SK-N-SH (cell line): ENCODE data around the gene PLA2G2C. TPM values are rescaled to one million over a fixed set of nuclear protein-coding genes. Genes with fewer than 3 reads are reported as not detected.

Experiments used
- CTCF ChIA-PET: fragments of 300-600, 350-600 bp; formaldehyde crosslinking; extraction: SDS; loops from one replicate; lab custom pipeline; 2021; lab: Yijun Ruan, JAX
- POLR2A ChIA-PET: fragments of 350-600 bp; sonication (Branson Sonifier 250); formaldehyde crosslinking; extraction: SDS; loops from one replicate; lab custom pipeline; 2020; ENCODE audit warnings: antibody characterized with exemption, inconsistent platforms; lab: Yijun Ruan, JAX
- DNase-seq: peaks from one replicate; pipeline ENCODE4 v3.0.0; 2012
- H2AFZ ChIP-seq: fragments of 200-600 bp; sonication (generic); 2 replicates; pipeline ENCODE4 v1.8.1; 2016; ENCODE audit warnings: antibody characterized with exemption, mild to moderate bottlenecking, low read depth
- H3F3A ChIP-seq: fragments of 200-600 bp; sonication (generic); replicated peaks from 2 replicates; pipeline ENCODE3; 2016; ENCODE audit warnings: antibody characterized with exemption, mild to moderate bottlenecking; ENCODE audit not compliant: insufficient read depth
- H3K27ac ChIP-seq, 2 experiments: fragments of 200-500 bp in 1 of 2; fragments of 200-600 bp in 1 of 2; sonication (Bioruptor generic) in 1 of 2; sonication (generic), shearing (Covaris generic) in 1 of 2; 2 replicates each; pipeline versions ENCODE4 v1.5.1 to v1.6.1; 2014 to 2016; ENCODE audit warnings: low read depth in 2 of 2, inconsistent platforms in 1 of 2, low read length in 1 of 2, mild to moderate bottlenecking in 1 of 2, mixed read lengths in 1 of 2
- H3K27me3 ChIP-seq: fragments of 200-600 bp; sonication (generic), shearing (Covaris generic); 2 replicates; pipeline ENCODE4 v1.6.1; 2016; ENCODE audit warnings: mixed run types; ENCODE audit not compliant: insufficient read depth
- H3K36me3 ChIP-seq, 2 experiments: fragments of 200-500 bp in 1 of 2; fragments of 200-600 bp in 1 of 2; sonication (Bioruptor generic) in 1 of 2; sonication (generic) in 1 of 2; replicated peaks in 1 of 2; 2 replicates each; pipeline versions ENCODE3 to v1.5.1; 2014 to 2016; ENCODE audit warnings: low read length in 1 of 2, mild to moderate bottlenecking in 1 of 2; ENCODE audit not compliant: insufficient read depth in 2 of 2, control insufficient read depth in 1 of 2
- H3K4me1 ChIP-seq, 2 experiments: fragments of 200-500 bp in 1 of 2; fragments of 200-600 bp in 1 of 2; sonication (Bioruptor generic) in 1 of 2; sonication (generic), shearing (Covaris generic) in 1 of 2; 2 replicates each; pipeline versions ENCODE4 v1.5.1 to v1.6.1; 2014 to 2016; ENCODE audit warnings: low read depth in 1 of 2, low read length in 1 of 2, mixed run types in 1 of 2; ENCODE audit not compliant: insufficient read depth in 2 of 2, control insufficient read depth in 1 of 2
- H3K4me2 ChIP-seq: fragments of 200-600 bp; sonication (generic), shearing (Covaris generic); 2 replicates; pipeline ENCODE4 v1.6.1; 2017; ENCODE audit warnings: mixed run types
- H3K4me3 ChIP-seq, 2 experiments: fragments of 200-500 bp in 1 of 2; fragments of 200-600 bp in 1 of 2; sonication (Bioruptor generic) in 1 of 2; sonication (generic), shearing (Covaris generic) in 1 of 2; 2 replicates each; pipeline versions ENCODE4 v1.5.1 to v1.8.1; 2014 to 2016; ENCODE audit warnings: low read depth in 2 of 2, inconsistent platforms in 1 of 2, low read length in 1 of 2, mild to moderate bottlenecking in 1 of 2, mixed read lengths in 1 of 2, moderate library complexity in 1 of 2
- H3K79me2 ChIP-seq: fragments of 200-600 bp; sonication (generic); 2 replicates; pipeline ENCODE4 v1.8.1; 2017; ENCODE audit warnings: mild to moderate bottlenecking; ENCODE audit not compliant: insufficient read depth
- H3K9ac ChIP-seq: fragments of 200-600 bp; sonication (generic); 2 replicates; pipeline ENCODE4 v1.6.1; 2017; ENCODE audit warnings: mixed run types
- H3K9me2 ChIP-seq: fragments of 200-600 bp; sonication (generic); 2 replicates; pipeline ENCODE4 v1.6.1; 2017; ENCODE audit warnings: mixed run types
- H3K9me3 ChIP-seq: fragments of 200-600 bp; sonication (generic); 2 replicates; pipeline ENCODE4 v1.6.1; 2017; ENCODE audit warnings: mixed run types, mild to moderate bottlenecking, moderate library complexity
- H4K20me1 ChIP-seq: fragments of 200-600 bp; sonication (generic); 2 replicates; pipeline ENCODE4 v1.6.1; 2017; ENCODE audit warnings: mild to moderate bottlenecking, mixed run types; ENCODE audit not compliant: insufficient read depth
- GABPA ChIP-seq: IDR thresholded peaks from 2 replicates; pipeline ENCODE4 v1.4.0; 2012; ENCODE audit warnings: low read depth, mild to moderate bottlenecking
- MXI1 ChIP-seq: IDR thresholded peaks from 2 replicates; pipeline ENCODE4 v1.6.1; 2012; ENCODE audit warnings: mild to moderate bottlenecking, low read depth, low read length, improper control_type of control experiment
- RXRA ChIP-seq: IDR thresholded peaks from 2 replicates; pipeline ENCODE4 v1.4.0; 2012; ENCODE audit warnings: low read depth, mild to moderate bottlenecking, borderline replicate concordance
- TAF1 ChIP-seq: IDR thresholded peaks from 2 replicates; pipeline ENCODE4 v1.6.1; 2012; ENCODE audit warnings: low read depth, mild to moderate bottlenecking, low read length, moderate library complexity, borderline replicate concordance
- WGBS: methylation state at CpG from one replicate; pipeline ENCODE4 v1.1.6; 2017; ENCODE audit warnings: low lambda C conversion rate; 5-methylcytosine and 5-hydroxymethylcytosine counted together
- polyA plus RNA-seq, 3 experiments: library from polyadenylated mRNA; depleted of rRNA; stranded (reverse); fragments of >200 nt; gene quantifications; 2 replicates each; pipeline ENCODE4 v1.2.3, GENCODE V29; 2012
- TF ChIP-seq, protein P1 (sequence below): fragments of 150-350 bp; IDR thresholded peaks from 2 replicates; pipeline ENCODE4 v1.6.1; 2017; ENCODE audit warnings: antibody characterized with exemption, low read length, low read depth, borderline replicate concordance
- TF ChIP-seq, protein P2 (sequence below): fragments of 200-600 bp; sonication (generic); IDR thresholded peaks from 2 replicates; pipeline ENCODE4 v1.6.1; 2017; ENCODE audit warnings: antibody characterized with exemption, mild to moderate bottlenecking, moderate library complexity

PLA2G2C gene
- polyA plus RNA-seq, 1 of the 3 experiments (the other 2 are of a cell fraction) = not detected

DNA sequence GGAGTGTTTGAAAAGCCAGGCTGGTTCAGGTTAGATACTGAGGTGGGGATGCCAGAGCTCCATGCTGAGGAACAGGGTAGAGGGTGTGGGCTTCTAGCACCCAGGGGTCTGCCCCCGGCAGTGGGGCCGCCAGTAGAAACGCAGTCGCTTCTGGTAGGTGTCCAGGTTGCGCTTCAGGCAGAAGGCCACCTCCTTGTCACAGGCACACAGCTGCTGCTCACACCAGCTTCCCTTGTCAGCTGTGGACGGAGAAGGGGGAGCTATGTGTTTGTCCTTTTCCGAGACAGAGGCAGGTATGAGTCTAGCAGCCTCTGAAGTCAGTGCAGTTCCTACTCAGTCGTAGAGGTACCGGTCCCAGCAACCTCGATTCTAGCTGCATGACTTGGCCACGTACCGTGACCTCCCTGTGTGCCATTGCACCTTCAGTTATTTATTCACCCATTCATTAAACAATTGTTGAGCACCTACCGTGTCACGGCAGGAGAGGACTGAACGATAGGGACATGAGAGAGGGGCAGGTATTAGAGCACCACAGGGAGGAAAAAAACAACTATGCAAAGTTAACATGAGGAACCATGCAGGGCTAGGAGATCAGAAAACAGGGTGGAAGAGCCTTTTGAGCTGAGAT is 72.2 kb downstream of the PLA2G2C start:
- H3K4me2 ChIP-seq = no peak overlapping the region
- CTCF ChIA-PET = interaction anchor here (0.7 to 2.8 kb wide), 8 partner anchors 10 to 379 kb away, joined by 3 to 13 read pairs (median 4); no protein-coding TSS in a partner anchor
- DNase-seq = no peak
- no peaks in the 10 kb centered on the region for H3F3A ChIP-seq
- POLR2A ChIA-PET = no interaction called here
- 73% methylated on average over 15 of the region's 15 CpGs for WGBS
- no peaks in the 10 kb centered on the region for H3K9me3 ChIP-seq
- H3K36me3 ChIP-seq = no peaks in the 10 kb centered on the region
- no peak overlapping the region for H2AFZ ChIP-seq
- no peaks in the 10 kb centered on the region; the same call in 1 of the 2 replicates for H3K27me3 ChIP-seq
- H3K9ac ChIP-seq = no peak overlapping the region
- H3K79me2 ChIP-seq = no peaks in the 10 kb centered on the region
- no peak overlapping the region for H3K27ac ChIP-seq
- no peaks in the 10 kb centered on the region for H3K9me2 ChIP-seq
- TF ChIP-seq, protein P1, sequence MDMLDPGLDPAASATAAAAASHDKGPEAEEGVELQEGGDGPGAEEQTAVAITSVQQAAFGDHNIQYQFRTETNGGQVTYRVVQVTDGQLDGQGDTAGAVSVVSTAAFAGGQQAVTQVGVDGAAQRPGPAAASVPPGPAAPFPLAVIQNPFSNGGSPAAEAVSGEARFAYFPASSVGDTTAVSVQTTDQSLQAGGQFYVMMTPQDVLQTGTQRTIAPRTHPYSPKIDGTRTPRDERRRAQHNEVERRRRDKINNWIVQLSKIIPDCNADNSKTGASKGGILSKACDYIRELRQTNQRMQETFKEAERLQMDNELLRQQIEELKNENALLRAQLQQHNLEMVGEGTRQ = no peak
- TF ChIP-seq, protein P2, sequence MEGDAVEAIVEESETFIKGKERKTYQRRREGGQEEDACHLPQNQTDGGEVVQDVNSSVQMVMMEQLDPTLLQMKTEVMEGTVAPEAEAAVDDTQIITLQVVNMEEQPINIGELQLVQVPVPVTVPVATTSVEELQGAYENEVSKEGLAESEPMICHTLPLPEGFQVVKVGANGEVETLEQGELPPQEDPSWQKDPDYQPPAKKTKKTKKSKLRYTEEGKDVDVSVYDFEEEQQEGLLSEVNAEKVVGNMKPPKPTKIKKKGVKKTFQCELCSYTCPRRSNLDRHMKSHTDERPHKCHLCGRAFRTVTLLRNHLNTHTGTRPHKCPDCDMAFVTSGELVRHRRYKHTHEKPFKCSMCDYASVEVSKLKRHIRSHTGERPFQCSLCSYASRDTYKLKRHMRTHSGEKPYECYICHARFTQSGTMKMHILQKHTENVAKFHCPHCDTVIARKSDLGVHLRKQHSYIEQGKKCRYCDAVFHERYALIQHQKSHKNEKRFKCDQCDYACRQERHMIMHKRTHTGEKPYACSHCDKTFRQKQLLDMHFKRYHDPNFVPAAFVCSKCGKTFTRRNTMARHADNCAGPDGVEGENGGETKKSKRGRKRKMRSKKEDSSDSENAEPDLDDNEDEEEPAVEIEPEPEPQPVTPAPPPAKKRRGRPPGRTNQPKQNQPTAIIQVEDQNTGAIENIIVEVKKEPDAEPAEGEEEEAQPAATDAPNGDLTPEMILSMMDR = no peak
- TF ChIP-seq RXRA (no peak), TAF1 (no peak), GABPA (no peak), MXI1 (no peak)
- no peaks in the 10 kb centered on the region for H3K4me1 ChIP-seq
- no peak overlapping the region for H3K4me3 ChIP-seq
- H4K20me1 ChIP-seq = no peaks in the 10 kb centered on the region

Other genes with a start within 250 kb of the PLA2G2C start
- gene PLA2G2A, start 206.9 kb downstream of the PLA2G2C start, polyA plus RNA-seq (2012; rRNA removed) = not detected in 2 replicates
- not detected in 2 replicates for gene PLA2G5, start 116.3 kb downstream of the PLA2G2C start, polyA plus RNA-seq (2012; rRNA removed)
- gene PLA2G2D, start 67.0 kb downstream of the PLA2G2C start, polyA plus RNA-seq (2012; rRNA removed) = not detected in 2 replicates
- not detected in 2 replicates for gene PLA2G2F, start 47.2 kb downstream of the PLA2G2C start, polyA plus RNA-seq (2012; rRNA removed)
- gene UBXN10, start 422 bp downstream of the PLA2G2C start, polyA plus RNA-seq (2012; rRNA removed) = not detected in 2 replicates
- not detected in 2 replicates for gene VWA5B1, start 104.4 kb upstream of the PLA2G2C start, polyA plus RNA-seq (2012; rRNA removed)